Kidney (tissue), 14 donors: ENCODE results near the gene DTYMK. TPM values are rescaled to one million over a fixed set of nuclear protein-coding genes. Genes with fewer than 3 reads are reported as not detected.
A peak's percentile ranks its signal among the peaks of the same experiment; 100 is the strongest.

Experiments
- DNase-seq, 5 donors: peaks; one replicate each; pipeline ENCODE4 v3.0.0-alpha.2; 2013 to 2020
- FAIRE-seq: peaks from 2 replicates; lab custom pipeline; 2012; peaks lifted over from hg19 to GRCh38; lab: Jason Lieb, UNC
- H3K27ac ChIP-seq, 2 donors: one replicate each; pipeline ENCODE4 v1.7.0; 2013; ENCODE audit warnings: low read depth in 2 of 2, low read length in 2 of 2, inconsistent platforms in 1 of 2
- H3K27me3 ChIP-seq: one replicate; pipeline ENCODE4 v1.7.1; 2013; ENCODE audit warnings: low read length, inconsistent platforms; ENCODE audit not compliant: control insufficient read depth, insufficient read depth
- H3K36me3 ChIP-seq, 3 donors: one replicate each; pipeline versions ENCODE4 v1.7.0 to v1.7.1; 2013; ENCODE audit warnings: low read length in 3 of 3, control low read depth in 1 of 3, inconsistent platforms in 1 of 3; ENCODE audit not compliant: insufficient read depth in 3 of 3, control insufficient read depth in 2 of 3
- H3K4me1 ChIP-seq, 3 donors: one replicate each; pipeline versions ENCODE4 v1.7.0 to v1.7.1; 2013; ENCODE audit warnings: low read length in 3 of 3, inconsistent platforms in 1 of 3, low read depth in 1 of 3; ENCODE audit not compliant: control insufficient read depth in 2 of 3, insufficient read depth in 2 of 3
- H3K4me3 ChIP-seq, 3 donors: one replicate each; pipeline versions ENCODE4 v1.7.0 to v1.8.1; 2013; ENCODE audit warnings: low read length in 3 of 3, control low read depth in 1 of 3, inconsistent platforms in 1 of 3
- H3K9ac ChIP-seq, 3 donors: one replicate each; pipeline versions ENCODE4 v1.7.0 to v1.7.1; 2013; ENCODE audit warnings: low read length in 3 of 3, control low read depth in 1 of 3, inconsistent platforms in 1 of 3
- H3K9me3 ChIP-seq, 3 donors: one replicate each; pipeline versions ENCODE4 v1.7.0 to v1.7.1; 2013; ENCODE audit warnings: low read length in 3 of 3, control low read depth in 1 of 3, inconsistent platforms in 1 of 3; ENCODE audit not compliant: control insufficient read depth in 2 of 3, insufficient read depth in 1 of 3
- CTCF ChIP-seq: IDR thresholded peaks from 3 replicates; pipeline ENCODE4 v1.5.1; 2012; ENCODE audit warnings: mild to moderate bottlenecking, moderate library complexity, borderline replicate concordance; ENCODE audit not compliant: insufficient read depth; ENCODE audit errors: extremely low read depth
- intact Hi-C: fragments of 100-400 bp; cut with DNase I; formaldehyde crosslinking; loops from one replicate; pipeline ENCODE4 v1.11.1; 2022
- polyA plus RNA-seq: library from polyadenylated mRNA; stranded (reverse); fragments of 350-450 nt; fragmentation: Illumina TruSeq; extraction: RNeasy Lipid Tissue Mini Kit (QIAGEN cat#74804); gene quantifications from one replicate; pipeline ENCODE4 v1.2.3, GENCODE V29; 2014; ENCODE audit warnings: low read depth, low replicate concordance; ENCODE audit not compliant: insufficient read depth
- total RNA-seq: library from RNA; stranded (reverse); fragmentation: NEBNext Ultra II Directional; extraction: Animal tissue kit (Norgen Biotek cat#: 25700); gene quantifications from one replicate; pipeline ENCODE4 v1.2.1, GENCODE V29; 2021
- donor health status: control.
- donor health status: control.
- donor health status: control.
- donor health status: control.
- donor health status: control.
- donor health status: DM: yes; HTN: yes; CAD: no.
- donor health status: Normal renal cell carcinoma (clear cell type).

The DTYMK gene
- total and polyA plus RNA-seq, 2 donors from 2014 or later, result 19.0 to 27.1 TPM

- Histone ChIP-seq H3K4me3 (peak within 1 kb of the TSS; percentile 50 to 75 (median 68)), H3K27me3 (no peaks in the 10 kb centered on the region), H3K4me1 (peaks cover 0 to 5% (median 0%) of the 10 kb centered on the region in 3 donors), H3K9me3 (no peaks in the 10 kb centered on the region), H3K36me3 (peaks cover 0 to 2% (median 0%) of the 10 kb centered on the region in 3 donors), H3K9ac (peak within 1 kb of the TSS; percentile 8 to 67 (median 32)), H3K27ac (peak within 1 kb of the TSS; percentile 93 to 95)
- intact Hi-C loops, result loop anchor here (10.0 kb wide), 1 partner anchor 140 kb away; no protein-coding TSS in a partner anchor
- DNase-seq, result peak; percentile 89 to 98 (median 93)
- no peak for TF ChIP-seq CTCF
- no peak for FAIRE-seq
Measured at GRCh38 chr2:241734467-241735208, 48.0 kb upstream of the DTYMK start, which contains the start of gene D2HGDH. Gene D2HGDH, plus strand, starts transcription at chr2:241734630. Its CDS starts 595 bp downstream, at chr2:241735225.

- Histone ChIP-seq H3K4me3 (peak overlapping the region in 2 of 3 donors; percentile 34 to 49), H3K27me3 (no peaks in the 10 kb centered on the region), H3K9ac (peak overlapping the region in 1 of 3 donors; percentile 32), H3K27ac (no peak overlapping the region), H3K36me3 (peaks cover 0 to 2% (median 0%) of the 10 kb centered on the region in 3 donors), H3K4me1 (peaks cover 0 to 5% (median 0%) of the 10 kb centered on the region in 3 donors), H3K9me3 (no peaks in the 10 kb centered on the region)
- DNase-seq (no peak), FAIRE-seq (no peak)
- TF ChIP-seq CTCF, result no peak
- intact Hi-C loops, result loop anchor here (10.0 kb wide), 1 partner anchor 141 kb away; no protein-coding TSS in a partner anchor
Measured at GRCh38 chr2:241734208-241734466, 47.5 kb upstream of the DTYMK start.

- peak overlapping the region in 1 of 3 donors; percentile 49 for H3K4me3 ChIP-seq
- no peak overlapping the region for H3K27ac ChIP-seq
- DNase-seq, result peak in 2 of 5 donors; percentile 63 to 85
- peak overlapping the region in 1 of 3 donors; percentile 32 for H3K9ac ChIP-seq
- TF ChIP-seq CTCF, result no peak
- no peak for FAIRE-seq
- no peaks in the 10 kb centered on the region for H3K27me3 ChIP-seq
- intact Hi-C loops, result loop anchor here (10.0 kb wide), 1 partner anchor 141 kb away; no protein-coding TSS in a partner anchor
- H3K36me3 ChIP-seq, result peaks cover 0 to 2% (median 0%) of the 10 kb centered on the region in 3 donors
- peaks cover 0 to 5% (median 0%) of the 10 kb centered on the region in 3 donors for H3K4me1 ChIP-seq
- no peaks in the 10 kb centered on the region for H3K9me3 ChIP-seq
Measured at GRCh38 chr2:241733391-241734207, 47.0 kb upstream of the DTYMK start.
